Endometrial microvascular endothelial cells (primary cell): Measurements from ENCODE around the gene RALGAPB. TPM values are rescaled to one million over a fixed set of nuclear protein-coding genes. Genes with fewer than 3 reads are reported as not detected.
"Not testable (repeated sequence)": the region's sequence is repeated elsewhere in the genome, so short reads cannot be mapped to it uniquely, and the experiment has no call there.

Experiments used
- in situ Hi-C: cut with HindIII; loops from 2 replicates; pipeline ENCODE4 v1.10.0; 2017; ENCODE audit warnings: low sequenced_read_pairs, low pct_unique_long_range_greater_than_20kb; ENCODE audit errors: inconsistent ontology term
- total RNA-seq: library from RNA; depleted of rRNA; stranded (reverse); fragments of >200 nt; gene quantifications from one replicate; pipeline ENCODE4 v1.2.3, GENCODE V29; 2015; ENCODE audit errors: inconsistent ontology term

RALGAPB gene
- total RNA-seq, result 24.3 TPM

GRCh38 chr20:38472513-38473366 lies at the start of gene RALGAPB:
Gene RALGAPB (plus strand): TSS chr20:38472843. CDS start chr20:38488433, 15,590 bp downstream.
- in situ Hi-C loops, result no loop called here

GRCh38 chr20:38423541-38423940 lies 49.1 kb upstream of the RALGAPB start:
- in situ Hi-C loops, result no loop called here

- in situ Hi-C loops, result no loop called here
Measured at GRCh38 chr20:38424401-38424800, 48.2 kb upstream of the RALGAPB start.

GRCh38 chr20:38426006-38426897 lies 46.4 kb upstream of the RALGAPB start:
- in situ Hi-C loops, result no loop called here

- in situ Hi-C loops, result no loop called here
Measured at GRCh38 chr20:38427655-38428023, 45.0 kb upstream of the RALGAPB start.

GRCh38 chr20:38428800-38429199 lies 43.8 kb upstream of the RALGAPB start:
- in situ Hi-C loops, result no loop called here

- in situ Hi-C loops, result no loop called here
Measured at GRCh38 chr20:38429301-38429700, 43.3 kb upstream of the RALGAPB start.

GRCh38 chr20:38430679-38431325 lies 41.8 kb upstream of the RALGAPB start:
- in situ Hi-C loops, result no loop called here

GRCh38 chr20:38432292-38432691 lies 40.4 kb upstream of the RALGAPB start:
- in situ Hi-C loops, result no loop called here

GRCh38 chr20:38432870-38433269 lies 39.8 kb upstream of the RALGAPB start:
- in situ Hi-C loops, result not testable (repeated sequence)

GRCh38 chr20:38433304-38433972 lies 39.2 kb upstream of the RALGAPB start:
- in situ Hi-C loops, result no loop called here

- in situ Hi-C loops, result no loop called here
Measured at GRCh38 chr20:38434301-38434741, 38.3 kb upstream of the RALGAPB start.

GRCh38 chr20:38434770-38435554 lies 37.7 kb upstream of the RALGAPB start, which contains the start of gene SNHG17:
Gene SNHG17 (minus strand): TSS chr20:38435328.
- in situ Hi-C loops, result no loop called here

- in situ Hi-C loops, result no loop called here
Measured at GRCh38 chr20:38435555-38435939, 37.1 kb upstream of the RALGAPB start.

GRCh38 chr20:38437796-38438195 lies 34.8 kb upstream of the RALGAPB start:
- in situ Hi-C loops, result no loop called here

GRCh38 chr20:38441110-38441509 lies 31.5 kb upstream of the RALGAPB start:
- in situ Hi-C loops, result not testable (repeated sequence)

- in situ Hi-C loops, result no loop called here
Measured at GRCh38 chr20:38441916-38442315, 30.7 kb upstream of the RALGAPB start.

GRCh38 chr20:38445381-38445796 lies 27.3 kb upstream of the RALGAPB start:
- in situ Hi-C loops, result no loop called here
